Fibroblast of pulmonary artery (primary cell): Measurements from ENCODE around the gene FKBP3.

Experiments used
- DNase-seq: peaks from one replicate; pipeline ENCODE4 v3.0.0-alpha.2; 2010; ENCODE audit warnings: low read depth
- H3K4me3 ChIP-seq: replicated peaks from 2 replicates; pipeline ENCODE4 v1.5.1; 2011; ENCODE audit warnings: low read depth, mild to moderate bottlenecking, control low read depth, low read length, moderate library complexity
- CTCF ChIP-seq: IDR thresholded peaks from 2 replicates; pipeline ENCODE4 v1.5.1; 2011; ENCODE audit warnings: mild to moderate bottlenecking, control low read depth, low read length, inconsistent platforms; ENCODE audit errors: missing control alignments

The FKBP3 gene

GRCh38 chr14:45135659-45136395 is 1.5 kb upstream of the FKBP3 start, which contains the start of gene FANCM:
Gene FANCM (plus strand): TSS chr14:45135930. CDS start chr14:45136032, 102 bp downstream.
- H3K4me3 ChIP-seq, result peak within 1 kb of the TSS; percentile 91
- DNase-seq, result peak; percentile 99
- no peak for TF ChIP-seq CTCF

- no peak for TF ChIP-seq CTCF
- DNase-seq, result peak; percentile 41
These were observed 875 bp upstream of the FKBP3 start for GRCh38 chr14:45135156-45135555.

GRCh38 chr14:45133683-45134050 is 614 bp downstream of the FKBP3 start:
- DNase-seq, result no peak
- H3K4me3 ChIP-seq, result peak overlapping the region; percentile 91
- no peak for TF ChIP-seq CTCF

More at GRCh38 chr14:45135156-45135555, 875 bp upstream of the FKBP3 start:
- peak overlapping the region; percentile 91 for H3K4me3 ChIP-seq

- TF ChIP-seq CTCF, result no peak
- no peak for DNase-seq
- H3K4me3 ChIP-seq, result no peak overlapping the region
These were observed 5.2 kb downstream of the FKBP3 start for GRCh38 chr14:45128963-45129629.

- DNase-seq, result no peak
- TF ChIP-seq CTCF, result no peak
- H3K4me3 ChIP-seq, result no peak overlapping the region
These were observed 8.5 kb downstream of the FKBP3 start for GRCh38 chr14:45125754-45126153.

- DNase-seq, result no peak
- H3K4me3 ChIP-seq, result no peak overlapping the region
- TF ChIP-seq CTCF, result no peak
These were observed 11.0 kb downstream of the FKBP3 start for GRCh38 chr14:45123271-45123670.
